Testis (tissue), 2 donors: ENCODE results near the gene GPR26.

Experiments used
- POLR2A ChIP-seq: fragments of 450-650 bp; IDR thresholded peaks from one replicate; pipeline ENCODE4 v1.6.1; 2017; ENCODE audit warnings: antibody characterized with exemption, mild to moderate bottlenecking, moderate library complexity
- TF ChIP-seq, protein P1 (sequence below), 3 experiments: fragments of 450-650 bp in 2 of 3; fragments of 200-600 bp in 1 of 3; sonication (generic) in 1 of 3; IDR thresholded peaks; one replicate each; pipeline ENCODE4 v1.5.1; 2016 to 2019; ENCODE audit warnings: antibody characterized with exemption in 3 of 3, mild to moderate bottlenecking in 2 of 3, moderate library complexity in 1 of 3

DNA sequence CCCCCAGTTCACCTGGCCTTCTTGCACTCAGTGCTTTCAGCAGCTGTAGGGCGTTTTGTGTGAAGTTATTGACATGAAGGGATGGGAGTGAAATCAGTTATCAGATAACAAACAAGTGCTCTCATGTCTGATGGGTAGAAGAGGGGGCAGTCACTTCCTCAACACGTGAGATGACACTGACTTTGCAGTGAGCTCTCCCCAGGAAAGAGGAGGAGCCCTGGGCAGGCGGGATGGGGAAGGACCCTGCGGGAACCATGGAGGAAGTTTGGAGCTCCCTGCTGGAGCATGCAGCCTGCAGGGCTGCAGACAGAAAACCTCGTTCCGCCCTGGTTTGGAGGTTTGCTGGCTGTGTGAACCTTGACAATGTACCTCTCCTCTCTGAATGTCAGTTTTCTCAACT, 38.7 kb downstream of the GPR26 start:
- TF ChIP-seq, protein P1, sequence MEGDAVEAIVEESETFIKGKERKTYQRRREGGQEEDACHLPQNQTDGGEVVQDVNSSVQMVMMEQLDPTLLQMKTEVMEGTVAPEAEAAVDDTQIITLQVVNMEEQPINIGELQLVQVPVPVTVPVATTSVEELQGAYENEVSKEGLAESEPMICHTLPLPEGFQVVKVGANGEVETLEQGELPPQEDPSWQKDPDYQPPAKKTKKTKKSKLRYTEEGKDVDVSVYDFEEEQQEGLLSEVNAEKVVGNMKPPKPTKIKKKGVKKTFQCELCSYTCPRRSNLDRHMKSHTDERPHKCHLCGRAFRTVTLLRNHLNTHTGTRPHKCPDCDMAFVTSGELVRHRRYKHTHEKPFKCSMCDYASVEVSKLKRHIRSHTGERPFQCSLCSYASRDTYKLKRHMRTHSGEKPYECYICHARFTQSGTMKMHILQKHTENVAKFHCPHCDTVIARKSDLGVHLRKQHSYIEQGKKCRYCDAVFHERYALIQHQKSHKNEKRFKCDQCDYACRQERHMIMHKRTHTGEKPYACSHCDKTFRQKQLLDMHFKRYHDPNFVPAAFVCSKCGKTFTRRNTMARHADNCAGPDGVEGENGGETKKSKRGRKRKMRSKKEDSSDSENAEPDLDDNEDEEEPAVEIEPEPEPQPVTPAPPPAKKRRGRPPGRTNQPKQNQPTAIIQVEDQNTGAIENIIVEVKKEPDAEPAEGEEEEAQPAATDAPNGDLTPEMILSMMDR (IDR thresholded peaks at IDR 0.05) = no peak
- TF ChIP-seq POLR2A = no peak
